HCT116 (cell line): Measurements from ENCODE around the gene CPNE4.

Experiments used
- CTCF ChIP-seq, 3 experiments: fragments of 200-600 bp in 1 of 3; sonication (generic) in 1 of 3; IDR thresholded peaks in 2 of 3; conservative IDR thresholded peaks in 1 of 3; 2 replicates each; pipeline ENCODE4 v1.5.1; 2012 to 2017; ENCODE audit warnings: low read depth in 2 of 3, low read length in 2 of 3, antibody characterized with exemption in 1 of 3, borderline replicate concordance in 1 of 3, control low read depth in 1 of 3, mild to moderate bottlenecking in 1 of 3, mixed read lengths in 1 of 3, mixed run types in 1 of 3, moderate library complexity in 1 of 3; ENCODE audit not compliant: insufficient read depth in 1 of 3
- POLR2A ChIP-seq: IDR thresholded peaks from 2 replicates; pipeline ENCODE4 v1.7.0; 2011; ENCODE audit warnings: borderline replicate concordance; ENCODE audit not compliant: insufficient read depth, insufficient read length; ENCODE audit errors: extremely low read depth
- SP1 ChIP-seq: IDR thresholded peaks from 2 replicates; pipeline ENCODE4 v1.6.1; 2012; ENCODE audit warnings: low read depth

GRCh38 chr3:131729643-131730017, 305.2 kb downstream of the CPNE4 start:
- TF ChIP-seq SP1 (no peak), CTCF (IDR thresholded peaks at IDR 0.05 in 2 of 3, conservative IDR thresholded peaks at IDR 0.05 in 1 of 3; ENCODE audit: borderline replicate concordance in 1 of 3, insufficient read depth in 1 of 3, low read depth in 2 of 3, low read length in 2 of 3) (no peak), POLR2A (no peak)
